ENCODE results near the gene GRK1.

GRCh38 chr13:113728571-113729054 lies 61.6 kb downstream of the GRK1 start:
- TF ChIP-seq CTCF (conservative IDR thresholded peaks at IDR 0.05; ENCODE audit: low read depth, low read length) (no peak), POLR2A (IDR thresholded peaks at IDR 0.05; ENCODE audit: low read depth, low read length) (no peak), RCOR1 (IDR thresholded peaks at IDR 0.05; ENCODE audit: insufficient replicate concordance, low read length) (no peak), CEBPB (IDR thresholded peaks at IDR 0.05; ENCODE audit: low read depth, low read length) (no peak), USF2 (IDR thresholded peaks at IDR 0.05; ENCODE audit: low read depth, low read length) (no peak), RAD21 (IDR thresholded peaks at IDR 0.05; ENCODE audit: low read length) (no peak), MXI1 (IDR thresholded peaks at IDR 0.05; ENCODE audit: borderline replicate concordance, low read depth, low read length) (no peak), RFX5 (IDR thresholded peaks at IDR 0.05; ENCODE audit: low read depth, low read length) (no peak), FOS (IDR thresholded peaks at IDR 0.05; ENCODE audit: low read depth, low read length) (no peak), SMC3 (IDR thresholded peaks at IDR 0.05; ENCODE audit: low read depth, low read length) (no peak), MAFK (IDR thresholded peaks at IDR 0.05; ENCODE audit: low read depth, low read length) (no peak), BHLHE40 (IDR thresholded peaks at IDR 0.05; ENCODE audit: low read depth, low read length) (no peak), CHD1 (IDR thresholded peaks at IDR 0.05; ENCODE audit: low read depth, low read length) (no peak), NFE2L2 (IDR thresholded peaks at IDR 0.05; ENCODE audit: low read depth, low read length) (no peak)

Data from IMR-90 (cell line).